GM19240 (cell line): ENCODE data around the gene NPIPA7.
"Not testable (repeated sequence)": the region's sequence is repeated elsewhere in the genome, so short reads cannot be mapped to it uniquely, and the experiment has no call there.

Experiments used
- DNase-seq: peaks from one replicate; pipeline ENCODE4 v3.0.0; 2011; ENCODE audit warnings: low spot score; ENCODE audit not compliant: insufficient read length

NPIPA7 gene

GRCh38 chr16:16378840-16379239 lies at the start of gene NPIPA7:
Gene NPIPA7, plus strand, starts transcription at chr16:16379140. Its CDS starts 105 bp downstream, at chr16:16379245.
- DNase-seq, result not testable (repeated sequence)

DNA sequence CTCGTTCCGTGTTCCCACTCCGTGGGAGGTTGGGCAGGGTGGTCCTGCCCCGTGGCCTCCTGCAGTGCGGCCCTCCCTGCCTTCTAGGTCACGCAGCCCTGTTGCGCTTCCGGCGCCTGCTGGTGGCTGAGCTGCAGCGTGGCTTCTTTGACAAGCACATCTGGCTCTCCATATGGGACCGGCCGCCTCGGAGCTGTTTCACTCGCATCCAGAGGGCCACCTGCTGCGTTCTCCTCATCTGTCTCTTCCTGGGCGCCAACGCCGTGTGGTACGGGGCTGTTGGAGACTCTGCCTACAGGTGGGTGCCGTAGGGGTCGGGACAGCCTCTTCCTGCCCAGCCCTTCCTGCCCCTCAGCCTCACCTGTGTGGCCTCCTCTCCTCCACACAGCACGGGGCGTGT lies 47.5 kb upstream of the NPIPA7 start:
- not testable (repeated sequence) for DNase-seq

GRCh38 chr16:16357556-16357955 lies 21.4 kb upstream of the NPIPA7 start:
- DNase-seq, result not testable (repeated sequence)

GRCh38 chr16:16358539-16359240 lies 20.2 kb upstream of the NPIPA7 start:
- DNase-seq, result not testable (repeated sequence)

DNA sequence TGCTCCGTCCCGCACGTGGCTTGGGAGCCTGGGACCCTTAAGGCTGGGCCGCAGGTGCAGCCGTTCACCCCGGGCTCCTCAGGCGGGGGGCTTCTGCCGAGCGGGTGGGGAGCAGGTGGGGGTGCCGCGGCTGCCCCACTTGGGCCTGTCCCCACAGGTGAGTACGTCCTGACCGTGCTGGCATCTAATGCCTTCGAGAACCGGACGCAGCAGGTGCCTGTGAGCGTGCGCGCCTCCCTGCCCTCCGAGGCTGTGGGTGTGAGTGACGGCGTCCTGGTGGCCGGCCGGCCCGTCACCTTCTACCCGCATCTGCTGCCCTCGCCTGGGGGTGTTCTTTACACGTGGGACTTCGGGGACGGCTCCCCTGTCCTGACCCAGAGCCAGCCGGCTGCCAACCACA lies 15.3 kb upstream of the NPIPA7 start:
- DNase-seq, result not testable (repeated sequence)

DNA sequence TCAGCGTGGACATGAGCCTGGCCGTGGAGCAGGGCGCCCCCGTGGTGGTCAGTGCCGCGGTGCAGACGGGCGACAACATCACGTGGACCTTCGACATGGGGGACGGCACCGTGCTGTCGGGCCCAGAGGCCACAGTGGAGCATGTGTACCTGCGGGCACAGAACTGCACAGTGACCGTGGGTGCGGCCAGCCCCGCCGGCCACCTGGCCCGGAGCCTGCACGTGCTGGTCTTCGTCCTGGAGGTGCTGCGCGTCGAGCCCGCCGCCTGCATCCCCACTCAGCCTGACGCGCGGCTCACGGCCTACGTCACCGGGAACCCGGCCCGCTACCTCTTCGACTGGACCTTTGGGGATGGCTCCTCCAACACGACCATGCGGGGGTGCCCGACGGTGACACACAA lies 14.8 kb upstream of the NPIPA7 start:
- not testable (repeated sequence) for DNase-seq

DNA sequence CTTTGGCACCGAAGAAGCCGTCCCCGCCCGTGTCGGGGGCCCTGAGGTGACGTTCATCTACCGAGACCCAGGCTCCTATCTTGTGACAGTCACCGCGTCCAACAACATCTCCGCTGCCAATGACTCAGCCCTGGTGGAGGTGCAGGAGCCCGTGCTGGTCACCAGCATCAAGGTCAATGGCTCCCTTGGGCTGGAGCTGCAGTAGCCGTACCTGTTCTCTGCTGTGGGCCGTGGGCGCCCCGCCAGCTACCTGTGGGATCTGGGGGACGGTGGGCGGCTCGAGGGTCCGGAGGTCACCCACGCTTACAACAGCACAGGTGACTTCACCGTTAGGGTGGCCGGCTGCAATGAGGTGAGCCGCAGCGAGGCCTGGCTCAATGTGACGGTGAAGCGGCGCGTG lies 14.2 kb upstream of the NPIPA7 start:
- DNase-seq, result not testable (repeated sequence)

- not testable (repeated sequence) for DNase-seq
Measured at GRCh38 chr16:16365319-16365718, 13.6 kb upstream of the NPIPA7 start.

- not testable (repeated sequence) for DNase-seq
Measured at GRCh38 chr16:16365851-16366250, 13.1 kb upstream of the NPIPA7 start.

DNA sequence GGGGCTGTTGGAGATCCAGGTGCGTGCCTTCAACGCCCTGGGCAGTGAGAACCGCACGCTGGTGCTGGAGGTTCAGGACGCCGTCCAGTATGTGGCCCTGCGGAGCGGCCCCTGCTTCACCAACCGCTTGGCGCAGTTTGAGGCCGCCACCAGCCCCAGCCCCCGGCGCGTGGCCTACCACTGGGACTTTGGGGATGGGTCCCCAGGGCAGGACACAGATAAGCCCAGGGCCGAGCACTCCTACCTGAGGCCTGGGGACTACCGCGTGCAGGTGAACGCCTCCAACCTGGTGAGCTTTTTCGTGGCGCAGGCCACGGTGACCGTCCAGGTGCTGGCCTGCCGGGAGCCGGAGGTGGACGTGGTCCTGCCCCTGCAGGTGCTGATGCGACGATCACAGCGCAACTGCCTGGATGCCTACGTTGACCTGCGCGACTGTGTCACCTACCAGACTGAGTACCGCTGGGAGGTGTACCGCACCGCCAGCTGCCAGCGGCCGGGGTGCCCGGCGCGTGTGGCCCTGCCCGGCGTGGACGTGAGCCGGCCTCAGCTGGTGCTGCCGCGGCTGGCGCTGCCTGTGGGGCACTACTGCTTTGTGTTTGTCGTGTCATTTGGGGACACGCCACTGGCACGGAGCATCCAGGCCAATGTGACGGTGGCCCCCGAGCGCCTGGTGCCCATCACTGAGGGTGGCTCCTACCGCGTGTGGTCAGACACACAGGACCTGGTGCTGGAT lies 12.2 kb upstream of the NPIPA7 start:
- DNase-seq, result not testable (repeated sequence)

DNA sequence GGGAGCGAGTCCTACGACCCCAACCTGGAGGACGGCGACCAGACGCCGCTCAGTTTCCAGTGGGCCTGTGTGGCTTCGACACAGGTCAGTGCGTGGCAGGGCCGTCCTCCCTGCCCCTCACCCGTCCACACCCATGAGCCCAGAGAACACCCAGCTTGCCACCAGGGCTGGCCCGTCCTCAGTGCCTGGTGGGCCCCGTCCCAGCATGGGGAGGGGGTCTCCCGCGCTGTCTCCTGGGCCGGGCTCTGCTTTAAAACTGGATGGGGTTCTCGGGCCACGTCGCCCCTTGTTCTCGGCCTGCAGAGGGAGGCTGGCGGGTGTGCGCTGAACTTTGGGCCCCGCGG lies 11.7 kb upstream of the NPIPA7 start:
- not testable (repeated sequence) for DNase-seq

DNA sequence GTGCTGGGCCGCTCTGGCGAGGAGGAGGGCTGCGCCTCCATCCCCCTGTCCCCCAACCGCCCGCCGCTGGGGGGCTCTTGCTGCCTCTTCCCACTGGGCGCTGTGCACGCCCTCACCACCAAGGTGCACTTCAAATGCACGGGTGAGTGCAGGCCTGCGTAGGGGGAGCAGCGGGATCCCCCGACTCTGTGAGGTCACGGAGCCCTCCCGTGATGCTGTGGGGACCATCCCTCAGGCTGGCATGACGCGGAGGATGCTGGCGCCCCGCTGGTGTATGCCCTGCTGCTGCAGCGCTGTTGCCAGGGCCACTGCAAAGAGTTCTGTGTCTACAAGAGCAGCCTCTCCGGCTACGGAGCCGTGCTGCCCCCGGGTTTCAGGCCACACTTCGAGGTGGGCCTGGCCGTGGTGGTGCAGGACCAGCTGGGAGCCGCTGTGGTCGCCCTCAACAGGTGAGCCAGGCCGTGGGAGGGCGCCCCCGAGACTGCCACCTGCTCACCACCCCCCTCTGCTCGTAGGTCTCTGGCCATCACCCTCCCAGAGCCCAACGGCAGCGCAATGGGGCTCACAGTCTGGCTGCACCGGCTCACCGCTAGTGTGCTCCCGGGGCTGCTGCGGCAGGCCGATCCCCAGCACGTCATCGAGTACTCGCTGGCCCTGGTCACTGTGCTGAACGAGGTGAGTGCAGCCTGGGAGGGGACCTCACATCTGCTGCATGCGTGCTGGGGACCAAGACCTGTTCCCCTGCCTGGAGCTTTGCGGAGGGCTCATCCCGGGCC lies 9.7 kb upstream of the NPIPA7 start:
- DNase-seq, result not testable (repeated sequence)

DNA sequence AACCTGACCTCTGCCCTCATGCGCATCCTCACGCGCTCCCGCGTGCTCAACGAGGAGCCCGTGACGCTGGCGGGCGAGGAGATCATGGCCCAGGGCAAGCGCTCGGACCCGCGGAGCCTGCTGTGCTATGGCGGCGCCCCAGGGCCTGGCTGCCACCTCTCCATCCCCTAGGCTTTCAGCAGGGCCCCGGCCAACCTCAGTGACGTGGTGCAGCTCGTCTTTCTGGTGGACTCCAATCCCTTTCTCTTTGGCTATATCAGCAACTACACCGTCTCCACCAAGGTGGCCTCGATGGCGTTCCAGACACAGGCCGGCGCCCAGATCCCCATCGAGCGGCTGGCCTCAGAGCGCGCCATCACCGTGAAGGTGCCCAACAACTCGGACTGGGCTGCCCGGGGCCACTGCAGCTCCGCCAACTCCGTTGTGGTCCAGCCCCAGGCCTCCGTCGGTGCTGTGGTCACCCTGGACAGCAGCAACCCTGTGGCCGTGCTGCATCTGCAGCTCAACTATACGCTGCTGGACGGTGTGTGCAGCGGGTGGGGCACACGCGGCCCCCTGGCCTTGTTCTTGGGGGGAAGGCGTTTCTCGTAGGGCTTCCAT lies 7.7 kb upstream of the NPIPA7 start:
- DNase-seq, result not testable (repeated sequence)

DNA sequence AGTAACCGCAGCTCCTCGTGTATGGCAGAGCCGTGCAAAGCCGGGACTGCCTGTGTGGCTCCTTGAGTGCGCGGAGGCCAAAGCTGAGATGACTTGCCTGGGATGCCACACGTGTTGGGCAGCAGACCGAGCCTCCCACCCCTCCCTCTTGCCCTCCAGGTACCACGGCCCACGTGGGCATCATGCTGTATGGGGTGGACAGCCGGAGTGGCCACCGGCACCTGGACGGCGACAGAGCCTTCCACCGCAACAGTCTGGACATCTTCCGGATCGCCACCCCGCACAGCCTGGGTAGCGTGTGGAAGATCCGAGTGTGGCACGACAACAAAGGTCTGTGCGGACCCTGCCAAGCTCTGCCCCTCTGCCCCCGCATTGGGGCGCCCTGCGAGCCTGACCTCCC lies 4.7 kb upstream of the NPIPA7 start:
- DNase-seq, result not testable (repeated sequence)

DNA sequence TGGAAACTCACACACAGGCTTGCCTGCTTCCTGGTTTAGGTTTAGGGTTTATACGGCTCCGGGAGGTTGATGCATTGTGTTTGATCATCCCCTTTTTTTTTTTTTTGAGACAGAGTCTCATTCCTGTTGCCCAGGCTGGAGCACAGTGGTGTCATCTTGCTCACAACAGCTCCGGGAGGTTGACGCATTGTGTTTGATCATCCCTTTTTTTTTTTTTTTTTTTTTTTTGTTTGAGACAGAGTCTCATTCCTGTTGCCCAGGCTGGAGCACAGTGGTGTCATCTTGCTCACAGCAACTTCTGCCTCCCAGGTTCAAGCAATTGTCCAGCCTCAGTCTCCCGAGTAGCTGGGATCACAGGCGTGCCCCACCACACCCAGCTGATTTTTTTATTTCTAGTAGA lies 20.7 kb downstream of the NPIPA7 start:
- not testable (repeated sequence) for DNase-seq

GRCh38 chr16:16402333-16402732 lies 23.4 kb downstream of the NPIPA7 start:
- DNase-seq, result not testable (repeated sequence)

DNA sequence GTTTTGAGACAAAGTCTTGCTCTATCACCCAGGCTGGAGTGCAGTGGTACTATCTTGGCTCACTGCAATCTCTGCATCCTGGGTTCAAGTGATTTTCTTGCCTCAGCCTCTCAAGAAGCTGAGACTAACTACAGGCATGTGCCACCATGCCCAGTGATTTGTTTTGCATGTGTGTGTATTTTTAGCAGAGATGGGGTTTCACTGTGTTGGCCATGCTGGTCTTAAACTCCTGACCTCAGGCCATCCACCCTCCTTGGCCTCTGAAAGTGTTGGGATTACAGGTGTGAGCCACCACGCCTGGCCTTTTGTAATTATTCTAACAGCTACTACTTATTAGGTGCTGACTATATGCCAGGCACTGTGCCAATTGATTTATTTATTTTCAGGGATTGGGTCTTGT lies 25.3 kb downstream of the NPIPA7 start:
- not testable (repeated sequence) for DNase-seq

DNA sequence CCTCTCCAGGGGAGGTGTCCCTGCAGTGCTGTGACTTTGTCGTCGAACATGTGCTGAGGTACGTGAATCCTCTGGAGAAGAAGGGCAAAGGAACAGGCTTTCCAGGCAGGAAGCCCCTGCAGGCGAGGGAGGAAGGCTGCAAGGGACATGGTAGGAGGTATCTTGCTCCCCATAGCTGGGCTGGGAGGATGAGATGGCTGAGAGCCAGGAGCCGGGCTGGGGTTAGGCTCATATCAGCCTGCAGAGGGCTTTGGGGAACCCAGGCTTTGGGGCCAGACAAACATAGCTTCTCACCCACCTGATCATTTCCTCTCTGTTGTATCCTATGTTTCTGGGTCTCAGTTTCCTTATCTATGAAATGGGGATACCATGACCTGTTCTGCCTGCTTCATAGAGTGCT lies 26.5 kb downstream of the NPIPA7 start:
- not testable (repeated sequence) for DNase-seq

- DNase-seq, result not testable (repeated sequence)
Measured at GRCh38 chr16:16408430-16408829, 29.5 kb downstream of the NPIPA7 start.

DNA sequence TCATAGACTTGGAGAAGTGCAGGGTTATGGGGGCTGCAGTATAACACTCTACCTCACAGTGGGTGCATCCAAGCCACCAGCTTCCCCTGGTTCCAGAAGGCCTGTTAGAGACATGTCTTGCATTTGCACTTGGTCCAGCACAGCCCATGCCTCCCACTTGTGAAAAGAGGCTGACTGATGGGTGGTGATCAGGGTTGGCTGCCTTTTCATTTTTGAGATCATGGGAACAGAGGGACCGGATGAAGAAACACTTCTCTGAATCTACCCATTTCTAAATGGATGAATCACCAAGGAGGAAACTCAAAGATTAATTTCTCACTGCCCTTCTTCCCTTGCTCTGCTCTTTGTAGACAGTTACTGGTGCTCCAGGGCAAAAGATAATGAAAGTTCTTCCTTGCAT lies 34.8 kb downstream of the NPIPA7 start:
- DNase-seq, result not testable (repeated sequence)

DNA sequence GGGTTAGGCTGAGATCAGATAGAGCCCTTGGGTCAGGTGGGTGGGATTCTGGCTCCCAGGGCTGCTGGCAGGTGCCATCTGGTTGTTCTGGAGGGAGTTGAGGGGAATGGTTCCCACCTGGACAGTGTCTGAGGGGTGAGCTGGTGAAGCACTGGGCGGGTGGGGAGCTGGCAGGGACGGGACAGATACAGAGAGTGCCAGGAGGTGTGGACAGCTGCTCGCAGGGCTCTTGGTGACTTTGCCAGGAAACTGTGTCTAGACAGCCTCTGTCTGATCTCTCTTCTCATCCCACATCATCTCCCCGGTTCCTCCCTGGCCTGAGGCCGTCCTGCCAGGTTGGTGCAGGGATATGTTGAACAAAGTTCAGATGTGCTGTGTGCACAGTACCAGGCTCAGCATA lies 38.1 kb downstream of the NPIPA7 start:
- not testable (repeated sequence) for DNase-seq
